OCI-LY7 (cell line): ENCODE results near the gene HLA-DMA. TPM values are rescaled to one million over a fixed set of nuclear protein-coding genes. Genes with fewer than 3 reads are reported as not detected.

ENCODE experiments used
- BruUV-seq: library from RNA; stranded (reverse); fragments of 400-500 nt; replicated peaks from 2 replicates; lab custom pipeline; 2021; lab: Mats Ljungman, UMichigan
- CTCF ChIA-PET: fragments of 300-600 bp; sonication (Branson Sonifier 250); formaldehyde crosslinking; loops from one replicate; lab custom pipeline; 2022; ENCODE audit warnings: antibody characterized with exemption; ENCODE audit not compliant: unreplicated experiment; lab: Charles Lee
- POLR2A ChIA-PET: fragments of 300-600 bp; sonication (Branson Sonifier 250); formaldehyde crosslinking; loops from one replicate; lab custom pipeline; 2022; ENCODE audit warnings: antibody characterized with exemption; lab: Charles Lee
- DNase-seq: peaks from one replicate; pipeline ENCODE4 v3.0.0-alpha.2; 2015; ENCODE audit warnings: low spot score
- H2AFZ ChIP-seq: fragments of 200-600 bp; sonication (generic), shearing (Covaris generic); 2 replicates; pipeline ENCODE4 v1.6.1; 2014; ENCODE audit warnings: mild to moderate bottlenecking, antibody characterized with exemption, low read length, moderate library complexity
- H3K27ac ChIP-seq: fragments of 200-600 bp; sonication (generic); 2 replicates; pipeline ENCODE4 v1.5.1; 2014; ENCODE audit warnings: mixed run types, low read depth, mild to moderate bottlenecking, moderate library complexity, low read length, inconsistent platforms; ENCODE audit not compliant: poor library complexity, severe bottlenecking
- H3K36me3 ChIP-seq: fragments of 200-600 bp; sonication (generic); 2 replicates; pipeline ENCODE4 v1.6.1; 2014; ENCODE audit warnings: mild to moderate bottlenecking, antibody characterized with exemption, low read length, moderate library complexity, mixed read lengths; ENCODE audit not compliant: insufficient read depth
- H3K4me1 ChIP-seq: fragments of 200-600 bp; sonication (generic); 2 replicates; pipeline ENCODE4 v1.5.1; 2014; ENCODE audit warnings: mild to moderate bottlenecking, low read length; ENCODE audit not compliant: insufficient read depth, poor library complexity, severe bottlenecking
- H3K4me2 ChIP-seq: fragments of 200-600 bp; sonication (generic); 2 replicates; pipeline ENCODE4 v1.6.1; 2014; ENCODE audit warnings: mild to moderate bottlenecking, low read length
- H3K4me3 ChIP-seq: fragments of 200-600 bp; sonication (generic); 2 replicates; pipeline ENCODE4 v1.5.1; 2014; ENCODE audit warnings: mild to moderate bottlenecking, low read depth, low read length; ENCODE audit not compliant: poor library complexity, severe bottlenecking
- H3K79me2 ChIP-seq: fragments of 200-600 bp; sonication (generic); 2 replicates; pipeline ENCODE4 v1.6.1; 2016; ENCODE audit warnings: low read depth, mild to moderate bottlenecking, low read length, moderate library complexity, mixed read lengths; ENCODE audit not compliant: insufficient read depth
- H3K9me2 ChIP-seq: fragments of 200-600 bp; sonication (generic); 2 replicates; pipeline ENCODE4 v1.6.1; 2016; ENCODE audit warnings: mild to moderate bottlenecking, low read length, mixed read lengths; ENCODE audit not compliant: insufficient read depth
- H3K9me3 ChIP-seq: fragments of 200-600 bp; sonication (generic); 2 replicates; pipeline ENCODE4 v1.6.1; 2014; ENCODE audit warnings: mild to moderate bottlenecking, mixed run types, low read length, mixed read lengths
- H4K20me1 ChIP-seq: fragments of 200-600 bp; sonication (generic); 2 replicates; pipeline ENCODE4 v1.6.1; 2014; ENCODE audit warnings: mild to moderate bottlenecking, antibody characterized with exemption, low read length, moderate library complexity, mixed read lengths; ENCODE audit not compliant: insufficient read depth
- EZH2phosphoT487 ChIP-seq: fragments of 200-600 bp; sonication (generic); IDR thresholded peaks from 2 replicates; pipeline ENCODE4 v1.6.1; 2018; ENCODE audit warnings: low read depth, borderline replicate concordance, mild to moderate bottlenecking, mixed run types, antibody characterized with exemption, low read length, moderate library complexity, mixed read lengths
- intact Hi-C: fragments of 100-400 bp; cut with micrococcal nuclease; formaldehyde crosslinking; loops from one replicate; pipeline ENCODE4 v1.10.0; 2022; ENCODE audit not compliant: unreplicated experiment
- total RNA-seq, 2 experiments: library from RNA; depleted of rRNA in 1 of 2; stranded (reverse); fragments of >200 nt in 1 of 2; shearing (Covaris generic) in 1 of 2; gene quantifications; 2 replicates each; pipeline ENCODE4 v1.2.3, GENCODE V29; 2014 to 2022
- TF ChIP-seq, protein P1 (sequence below): fragments of 200-600 bp; sonication (generic); conservative IDR thresholded peaks from 2 replicates; pipeline ENCODE4 v1.5.1; 2014; ENCODE audit warnings: mild to moderate bottlenecking, antibody characterized with exemption, low read length, moderate library complexity, mixed read lengths

HLA-DMA gene
- total RNA-seq, 2 experiments from 2014 or later, result 140 to 207 TPM

DNA sequence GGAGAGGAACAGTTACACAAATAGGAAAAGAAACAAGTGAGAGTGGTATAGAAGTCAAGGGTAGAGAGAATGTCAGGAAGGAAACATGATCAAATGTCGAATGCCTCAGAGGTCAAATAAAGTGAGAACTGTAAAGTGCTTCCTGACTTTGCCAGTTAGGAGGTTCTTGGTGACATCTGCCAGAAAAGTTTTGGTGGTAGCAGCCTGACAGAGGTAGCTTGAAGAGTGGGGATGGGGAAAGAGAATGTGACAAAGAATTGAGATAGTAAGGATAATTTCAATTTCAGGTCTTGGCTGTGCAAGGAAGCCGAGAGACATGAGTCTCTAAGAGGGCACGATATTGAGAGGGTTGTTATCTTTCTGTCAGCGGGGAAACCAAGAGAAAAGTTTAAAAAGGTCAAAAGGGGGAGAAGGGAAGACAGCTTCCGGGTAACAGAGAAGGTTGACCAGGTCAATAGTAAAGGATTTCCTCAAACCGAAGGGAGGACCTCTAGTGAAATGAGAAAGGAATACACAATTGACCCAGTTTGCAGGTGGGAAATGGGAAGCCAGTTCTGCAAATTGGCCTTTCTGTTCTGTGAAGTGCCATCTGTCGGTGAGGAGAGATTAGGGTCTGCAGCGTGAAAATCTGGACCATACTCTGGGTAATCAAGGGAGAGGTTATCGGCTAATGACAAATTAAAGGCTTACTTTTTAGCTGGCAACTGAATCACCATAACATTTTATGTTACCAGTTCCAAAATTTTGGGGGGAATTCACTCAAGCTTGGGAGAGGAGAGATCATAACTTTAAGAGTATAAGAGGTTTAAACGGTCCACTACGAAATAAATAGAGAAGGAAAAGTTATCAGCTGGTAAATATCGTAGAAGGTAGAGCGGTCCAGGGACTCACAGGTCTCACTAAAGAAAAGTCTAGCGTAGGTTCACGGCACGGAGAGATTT, 14.5 kb upstream of the HLA-DMA start:
- H3K4me1 ChIP-seq, result peaks cover 33% of the 10 kb centered on the region
- no peak for TF ChIP-seq EZH2phosphoT487
- TF ChIP-seq, protein P1, sequence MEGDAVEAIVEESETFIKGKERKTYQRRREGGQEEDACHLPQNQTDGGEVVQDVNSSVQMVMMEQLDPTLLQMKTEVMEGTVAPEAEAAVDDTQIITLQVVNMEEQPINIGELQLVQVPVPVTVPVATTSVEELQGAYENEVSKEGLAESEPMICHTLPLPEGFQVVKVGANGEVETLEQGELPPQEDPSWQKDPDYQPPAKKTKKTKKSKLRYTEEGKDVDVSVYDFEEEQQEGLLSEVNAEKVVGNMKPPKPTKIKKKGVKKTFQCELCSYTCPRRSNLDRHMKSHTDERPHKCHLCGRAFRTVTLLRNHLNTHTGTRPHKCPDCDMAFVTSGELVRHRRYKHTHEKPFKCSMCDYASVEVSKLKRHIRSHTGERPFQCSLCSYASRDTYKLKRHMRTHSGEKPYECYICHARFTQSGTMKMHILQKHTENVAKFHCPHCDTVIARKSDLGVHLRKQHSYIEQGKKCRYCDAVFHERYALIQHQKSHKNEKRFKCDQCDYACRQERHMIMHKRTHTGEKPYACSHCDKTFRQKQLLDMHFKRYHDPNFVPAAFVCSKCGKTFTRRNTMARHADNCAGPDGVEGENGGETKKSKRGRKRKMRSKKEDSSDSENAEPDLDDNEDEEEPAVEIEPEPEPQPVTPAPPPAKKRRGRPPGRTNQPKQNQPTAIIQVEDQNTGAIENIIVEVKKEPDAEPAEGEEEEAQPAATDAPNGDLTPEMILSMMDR, result peak; percentile 95
- H3K9me2 ChIP-seq, result no peaks in the 10 kb centered on the region
- DNase-seq, result peak; percentile 82
- no TSS peak for BruUV-seq
- peak overlapping the region; percentile 99 for H3K27ac ChIP-seq
- no peaks in the 10 kb centered on the region for H3K9me3 ChIP-seq
- intact Hi-C loops, result loop anchor here (1.0 kb wide), 2 partner anchors 14 to 82 kb away; partner anchors contain the start of gene HLA-DMA
- ChIA-PET CTCF (interaction anchor here (0.6 to 1.4 kb wide), 3 partner anchors 14 to 145 kb away, joined by 3 to 5 read pairs (median 5); partner anchors contain the start of gene HLA-DMA), POLR2A (interaction anchor here (0.5 to 7.8 kb wide), 9 partner anchors 8 to 126 kb away, joined by 3 to 203 read pairs (median 5); partner anchors contain the start of genes HLA-DMA and HLA-DMB)
- no peak overlapping the region for H2AFZ ChIP-seq
- H4K20me1 ChIP-seq, result peaks cover 2% of the 10 kb centered on the region; the same call in 1 of the 2 replicates
- H3K79me2 ChIP-seq, result peaks cover 49% of the 10 kb centered on the region
- peaks cover 24% of the 10 kb centered on the region for H3K36me3 ChIP-seq
- peak overlapping the region; percentile 98 for H3K4me2 ChIP-seq
- peak overlapping the region; percentile 93 for H3K4me3 ChIP-seq

DNA sequence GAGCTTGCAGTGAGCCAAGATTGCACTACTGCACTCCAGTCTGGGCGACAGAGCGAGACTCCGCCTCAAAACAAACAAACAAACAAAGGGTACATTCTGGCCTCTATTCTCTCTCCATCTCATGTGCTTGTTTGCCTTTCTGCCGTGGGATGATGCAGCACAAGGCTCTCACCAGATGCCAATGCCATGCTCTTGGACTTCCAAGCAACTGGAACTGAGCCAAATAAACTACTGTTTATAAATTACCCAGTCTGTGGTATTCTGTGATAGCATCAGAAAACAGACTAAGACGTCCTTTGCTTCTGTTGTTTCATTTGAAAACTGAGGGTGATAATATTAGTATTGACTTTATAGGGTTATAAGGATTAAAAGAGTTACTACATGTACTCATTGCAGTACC, 11.9 kb upstream of the HLA-DMA start:
- Histone ChIP-seq H3K4me3 (no peak overlapping the region), H2AFZ (no peak overlapping the region), H3K9me3 (peaks cover 13% of the 10 kb centered on the region; the same call in 1 of the 2 replicates), H3K79me2 (peaks cover 49% of the 10 kb centered on the region), H3K27ac (no peak overlapping the region), H3K4me2 (no peak overlapping the region), H4K20me1 (no peaks in the 10 kb centered on the region), H3K36me3 (peaks cover 19% of the 10 kb centered on the region), H3K9me2 (no peaks in the 10 kb centered on the region), H3K4me1 (peaks cover 40% of the 10 kb centered on the region)
- POLR2A ChIA-PET, result interaction anchor here (2.1 to 4.3 kb wide), 3 partner anchors 7 to 24 kb away, joined by 11 to 34 read pairs (median 20); partner anchors contain the start of genes HLA-DMA and HLA-DMB
- CTCF ChIA-PET, result no interaction called here
- DNase-seq, result no peak
- intact Hi-C loops, result no loop called here
- no TSS peak for BruUV-seq
- TF ChIP-seq EZH2phosphoT487, result no peak
- TF ChIP-seq, protein P1, result no peak
